GM12892 (cell line): Measurements from ENCODE around the gene IL18BP.

Experiments used
- POLR2A ChIP-seq: IDR thresholded peaks from 2 replicates; pipeline ENCODE4 v1.6.1; 2011; ENCODE audit warnings: low read depth, low read length, control low read depth
- POLR2AphosphoS5 ChIP-seq: IDR thresholded peaks from 2 replicates; pipeline ENCODE4 v1.6.1; 2011; ENCODE audit warnings: low read depth, low read length, control low read depth
- TAF1 ChIP-seq: IDR thresholded peaks from 2 replicates; pipeline ENCODE4 v1.6.1; 2011; ENCODE audit warnings: low read depth, mild to moderate bottlenecking, control low read depth, low read length, borderline replicate concordance

DNA sequence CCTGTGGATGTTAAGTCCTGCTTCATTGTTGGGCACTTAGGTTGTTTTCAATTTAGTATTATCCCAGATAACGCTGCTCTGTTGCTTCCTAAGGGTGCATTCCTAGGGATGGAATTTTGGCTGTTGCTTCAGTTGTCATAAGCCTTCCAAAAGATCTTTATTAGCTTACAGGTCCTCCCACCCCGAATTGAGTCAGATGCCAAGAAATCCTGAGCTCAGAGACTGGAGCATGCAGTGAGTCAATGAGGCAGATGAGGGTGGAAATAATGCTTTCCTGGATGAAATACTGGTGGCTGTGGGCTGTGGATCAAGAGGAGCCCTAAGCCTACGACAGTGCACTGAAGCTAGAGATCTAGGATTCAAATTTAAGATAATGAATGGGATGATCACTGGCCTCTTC lies 10.7 kb upstream of the IL18BP start:
- TF ChIP-seq POLR2A (no peak), TAF1 (no peak), POLR2AphosphoS5 (no peak)
